Thyroid gland (tissue), 4 donors: ENCODE data around the gene UBE2E2.

ENCODE experiments used
- POLR2A ChIP-seq, 2 donors: fragments of 450-650 bp; IDR thresholded peaks; one replicate each; pipeline ENCODE4 v1.6.1; 2017; ENCODE audit warnings: antibody characterized with exemption in 2 of 2, mild to moderate bottlenecking in 2 of 2, moderate library complexity in 1 of 2
- TF ChIP-seq, protein P1 (sequence below), 6 experiments: fragments of 200-600 bp in 3 of 6; fragments of 450-650 bp in 3 of 6; sonication (generic) in 3 of 6; IDR thresholded peaks; one replicate each; pipeline ENCODE4 v1.5.1; 2016 to 2019; ENCODE audit warnings: antibody characterized with exemption in 6 of 6, mild to moderate bottlenecking in 2 of 6, inconsistent platforms in 1 of 6, moderate library complexity in 1 of 6

DNA sequence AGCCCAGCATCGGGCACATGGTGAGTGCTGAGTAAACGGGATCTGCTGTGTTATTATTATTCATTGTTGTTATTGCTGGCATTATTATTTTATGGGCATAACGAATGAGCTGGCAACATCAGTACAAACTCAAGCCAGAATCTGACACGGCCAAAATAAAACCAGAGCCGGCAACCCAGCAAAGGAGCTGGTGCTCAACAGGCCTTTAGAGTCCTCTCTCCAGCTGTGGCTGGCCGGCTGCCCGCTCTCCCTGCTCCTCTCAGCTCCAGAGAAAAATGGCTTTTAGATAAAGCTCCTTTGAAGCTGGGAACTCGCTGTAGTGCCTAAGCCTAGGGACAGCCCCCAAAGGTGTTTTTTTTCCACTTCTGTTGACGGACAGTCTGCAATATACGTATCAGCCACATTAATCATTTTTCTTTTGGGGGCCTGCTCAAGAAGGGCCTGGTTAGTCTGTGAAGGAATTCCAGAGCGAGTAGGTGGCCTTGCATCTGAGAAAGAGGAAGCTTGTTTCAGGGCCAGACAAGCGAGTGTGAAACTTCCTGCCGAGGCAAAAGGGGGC is 408.7 kb downstream of the UBE2E2 start:
- no peak for TF ChIP-seq POLR2A (IDR thresholded peaks at IDR 0.05)
- TF ChIP-seq, protein P1, sequence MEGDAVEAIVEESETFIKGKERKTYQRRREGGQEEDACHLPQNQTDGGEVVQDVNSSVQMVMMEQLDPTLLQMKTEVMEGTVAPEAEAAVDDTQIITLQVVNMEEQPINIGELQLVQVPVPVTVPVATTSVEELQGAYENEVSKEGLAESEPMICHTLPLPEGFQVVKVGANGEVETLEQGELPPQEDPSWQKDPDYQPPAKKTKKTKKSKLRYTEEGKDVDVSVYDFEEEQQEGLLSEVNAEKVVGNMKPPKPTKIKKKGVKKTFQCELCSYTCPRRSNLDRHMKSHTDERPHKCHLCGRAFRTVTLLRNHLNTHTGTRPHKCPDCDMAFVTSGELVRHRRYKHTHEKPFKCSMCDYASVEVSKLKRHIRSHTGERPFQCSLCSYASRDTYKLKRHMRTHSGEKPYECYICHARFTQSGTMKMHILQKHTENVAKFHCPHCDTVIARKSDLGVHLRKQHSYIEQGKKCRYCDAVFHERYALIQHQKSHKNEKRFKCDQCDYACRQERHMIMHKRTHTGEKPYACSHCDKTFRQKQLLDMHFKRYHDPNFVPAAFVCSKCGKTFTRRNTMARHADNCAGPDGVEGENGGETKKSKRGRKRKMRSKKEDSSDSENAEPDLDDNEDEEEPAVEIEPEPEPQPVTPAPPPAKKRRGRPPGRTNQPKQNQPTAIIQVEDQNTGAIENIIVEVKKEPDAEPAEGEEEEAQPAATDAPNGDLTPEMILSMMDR (IDR thresholded peaks at IDR 0.05), result no peak
